ENCODE data around the gene CEP72.

DNA sequence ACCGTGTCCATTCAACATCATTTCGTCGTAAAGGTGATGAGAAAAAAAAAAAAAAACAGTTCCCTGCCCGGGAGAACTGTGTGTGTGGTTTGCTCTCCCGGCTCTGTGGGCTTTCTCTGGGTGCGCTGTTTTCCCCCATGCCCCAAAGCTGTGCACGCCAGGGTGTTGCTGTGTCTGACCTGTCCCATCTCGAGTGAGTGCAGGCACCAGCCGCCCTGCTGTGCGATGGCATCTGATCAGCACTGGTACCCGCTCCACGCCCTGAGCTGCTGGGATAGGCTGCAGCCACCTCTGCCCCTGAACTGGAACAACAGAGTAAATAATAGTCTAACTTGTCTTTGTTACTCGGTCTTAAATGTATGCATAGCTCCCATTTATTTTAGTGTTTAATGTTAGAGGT is 33.3 kb downstream of the CEP72 start:
- TF ChIP-seq SP1 (IDR thresholded peaks at IDR 0.05) (no peak), FOXM1 (IDR thresholded peaks at IDR 0.05; ENCODE audit: borderline replicate concordance) (no peak), SUZ12 (IDR thresholded peaks at IDR 0.05) (no peak), FOXA1 (IDR thresholded peaks at IDR 0.05) (no peak), L3MBTL2 (conservative IDR thresholded peaks at IDR 0.05) (no peak), ARNT (IDR thresholded peaks at IDR 0.05) (no peak), ELF4 (IDR thresholded peaks at IDR 0.05) (no peak), FOXK2 (IDR thresholded peaks at IDR 0.05) (no peak), HDGF (IDR thresholded peaks at IDR 0.05; ENCODE audit: borderline replicate concordance) (no peak), BHLHE40 (IDR thresholded peaks at IDR 0.05; ENCODE audit: borderline replicate concordance) (no peak), TARDBP (IDR thresholded peaks at IDR 0.05) (no peak), LEF1 (IDR thresholded peaks at IDR 0.05; ENCODE audit: borderline replicate concordance) (no peak), NFRKB (IDR thresholded peaks at IDR 0.05) (no peak)
- TF ChIP-seq, protein P1, sequence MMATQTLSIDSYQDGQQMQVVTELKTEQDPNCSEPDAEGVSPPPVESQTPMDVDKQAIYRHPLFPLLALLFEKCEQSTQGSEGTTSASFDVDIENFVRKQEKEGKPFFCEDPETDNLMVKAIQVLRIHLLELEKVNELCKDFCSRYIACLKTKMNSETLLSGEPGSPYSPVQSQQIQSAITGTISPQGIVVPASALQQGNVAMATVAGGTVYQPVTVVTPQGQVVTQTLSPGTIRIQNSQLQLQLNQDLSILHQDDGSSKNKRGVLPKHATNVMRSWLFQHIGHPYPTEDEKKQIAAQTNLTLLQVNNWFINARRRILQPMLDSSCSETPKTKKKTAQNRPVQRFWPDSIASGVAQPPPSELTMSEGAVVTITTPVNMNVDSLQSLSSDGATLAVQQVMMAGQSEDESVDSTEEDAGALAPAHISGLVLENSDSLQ (IDR thresholded peaks at IDR 0.05) = no peak
